Adrenal gland (tissue), 12 donors: ENCODE measurements around the gene NXN. TPM values are rescaled to one million over a fixed set of nuclear protein-coding genes. Genes with fewer than 3 reads are reported as not detected.
"Not testable (repeated sequence)": the region's sequence is repeated elsewhere in the genome, so short reads cannot be mapped to it uniquely, and the experiment has no call there.

ENCODE experiments used
- DNase-seq, 7 donors: peaks; one replicate each; pipeline ENCODE4 v3.0.0-alpha.2; 2019 to 2020
- H3K27ac ChIP-seq, 5 donors: fragments of 200-600 bp; sonication (generic) in 4 of 5; 1 replicate in 3 of 5; 2 replicates in 2 of 5; pipeline versions ENCODE4 v1.5.1 to v1.8.0; 2016 to 2020; ENCODE audit warnings: mild to moderate bottlenecking in 1 of 5
- H3K27me3 ChIP-seq: fragments of 200-600 bp; 2 replicates; pipeline ENCODE4 v1.8.0; 2021
- H3K36me3 ChIP-seq, 2 donors: fragments of 200-600 bp; replicated peaks in 1 of 2; 1 replicate in 1 of 2; 2 replicates in 1 of 2; pipeline versions ENCODE4 v1.5.1 to v1.8.0; 2018 to 2022
- H3K4me1 ChIP-seq, 2 donors: fragments of 200-600 bp; replicated peaks in 1 of 2; 1 replicate in 1 of 2; 2 replicates in 1 of 2; pipeline versions ENCODE4 v1.5.1 to v1.8.0; 2018 to 2021
- H3K4me3 ChIP-seq, 4 donors: fragments of 200-600 bp; sonication (generic) in 3 of 4; one replicate each; pipeline ENCODE4 v1.5.1; 2016 to 2018
- H3K9me3 ChIP-seq, 3 donors: fragments of 200-600 bp; sonication (generic) in 1 of 3; replicated peaks in 1 of 3; 1 replicate in 2 of 3; 2 replicates in 1 of 3; pipeline versions ENCODE4 v1.5.1 to v1.8.0; 2016 to 2021
- CTCF ChIP-seq, 6 experiments: fragments of 450-650 bp in 4 of 6; fragments of 200-600 bp in 2 of 6; sonication (generic) in 1 of 6; IDR thresholded peaks; 1 replicate in 5 of 6; 2 replicates in 1 of 6; pipeline versions ENCODE4 v1.5.1 to v1.8.0; 2016 to 2021; ENCODE audit warnings: antibody characterized with exemption in 6 of 6, mild to moderate bottlenecking in 2 of 6, moderate library complexity in 1 of 6
- POLR2A ChIP-seq, 2 donors: fragments of 450-650 bp; IDR thresholded peaks; one replicate each; pipeline ENCODE4 v1.6.1; 2017; ENCODE audit warnings: antibody characterized with exemption in 2 of 2, mild to moderate bottlenecking in 2 of 2, moderate library complexity in 1 of 2
- WGBS, 4 donors: extraction: QIAGEN DNeasy Blood & Tissue Kit in 2 of 4; methylation state at CpG; one replicate each; pipeline versions ENCODE4 v1.1.5 to v1.1.7; 2013 to 2017; 5-methylcytosine and 5-hydroxymethylcytosine counted together
- intact Hi-C, 2 donors: fragments of 100-400 bp; cut with DNase I; formaldehyde crosslinking; loops; one replicate each; pipeline versions ENCODE4 v1.14.1 to v1.15.0; 2022 to 2023
- polyA plus RNA-seq, 3 donors: library from polyadenylated mRNA; stranded (reverse); fragments of 200-250 nt in 2 of 3; fragments of 350-450 nt in 1 of 3; fragmentation: Illumina TruSeq in 1 of 3; extraction: RNeasy Lipid Tissue Mini Kit (QIAGEN cat#74804) in 1 of 3; gene quantifications; one replicate each; pipeline ENCODE4 v1.2.3, GENCODE V29; 2013 to 2014
- total RNA-seq, 9 donors: library from RNA; depleted of rRNA in 4 of 9; stranded (reverse); fragments of >200 nt in 4 of 9; fragments of 120-200 nt in 1 of 9; fragmentation: NEBNext Ultra II Directional in 1 of 9; extraction: Animal tissue kit (Norgen Biotek cat#: 25700) in 1 of 9; gene quantifications; one replicate each; pipeline versions ENCODE4 v1.1.0 to v1.2.4, GENCODE V29; 2013 to 2023
- donor health status: healthy with polysubstance abuse.
- donor health status: Bipolar disorder and iron deficiency.
- donor health status: DM: yes; HTN: yes; CAD: no.
- donor health status: DM: no; HTN: no; CAD: no.
- donor health status: DM: no; HTN: no; CAD: no.
- donor health status: DM: yes; HTN: yes; CAD: no.

Gene NXN
- total and polyA plus RNA-seq, 12 donors = 3.6 to 24.7 (median 10.9) TPM

GRCh38 chr17:914561-914960 is 65.0 kb downstream of the NXN start:
- Histone ChIP-seq H3K4me3 (no peak overlapping the region), H3K27me3 (no peaks in the 10 kb centered on the region), H3K9me3 (no peaks in the 10 kb centered on the region), H3K4me1 (no peaks in the 10 kb centered on the region), H3K27ac (no peak overlapping the region), H3K36me3 (no peaks in the 10 kb centered on the region)
- WGBS, 4 donors = 90 to 97% (median 92%) methylated on average over 9 of the region's 9 CpGs
- DNase-seq = no peak
- intact Hi-C loops = no loop called here
- TF ChIP-seq CTCF (IDR thresholded peaks at IDR 0.05) (no peak), POLR2A (IDR thresholded peaks at IDR 0.05) (no peak)

GRCh38 chr17:913207-913606 is 66.4 kb downstream of the NXN start:
- Histone ChIP-seq H3K9me3 (no peaks in the 10 kb centered on the region), H3K4me3 (no peak overlapping the region), H3K4me1 (no peaks in the 10 kb centered on the region), H3K27ac (no peak overlapping the region), H3K36me3 (no peaks in the 10 kb centered on the region), H3K27me3 (no peaks in the 10 kb centered on the region)
- WGBS, 4 donors = 89 to 92% (median 91%) methylated on average over 5 to 7 of the region's 7 CpGs
- no peak for DNase-seq
- TF ChIP-seq POLR2A (IDR thresholded peaks at IDR 0.05) (no peak), CTCF (IDR thresholded peaks at IDR 0.05) (no peak)
- intact Hi-C loops = no loop called here

GRCh38 chr17:909642-910323 is 69.8 kb downstream of the NXN start:
- Histone ChIP-seq H3K27me3 (no peaks in the 10 kb centered on the region), H3K36me3 (no peaks in the 10 kb centered on the region), H3K4me3 (no peak overlapping the region), H3K4me1 (no peaks in the 10 kb centered on the region), H3K9me3 (no peaks in the 10 kb centered on the region), H3K27ac (peak overlapping the region in 2 of 5 donors; percentile 31 to 54)
- WGBS, 4 donors = 75 to 81% (median 78%) methylated on average over 24 of the region's 24 CpGs
- peak in 1 of 7 donors; percentile 36 for DNase-seq
- TF ChIP-seq POLR2A (IDR thresholded peaks at IDR 0.05) (no peak), CTCF (IDR thresholded peaks at IDR 0.05) (no peak)
- intact Hi-C loops = no loop called here

- H3K9me3 ChIP-seq = no peaks in the 10 kb centered on the region
- no peaks in the 10 kb centered on the region for H3K4me1 ChIP-seq
- no peak for TF ChIP-seq CTCF (IDR thresholded peaks at IDR 0.05)
- TF ChIP-seq POLR2A (IDR thresholded peaks at IDR 0.05) = no peak
- 84 to 100% (median 88%) methylated on average over 5 to 6 of the region's 6 CpGs for WGBS, 4 donors
- no peaks in the 10 kb centered on the region for H3K36me3 ChIP-seq
- intact Hi-C loops = no loop called here
- H3K27ac ChIP-seq = no peak overlapping the region
- no peak for DNase-seq
- H3K4me3 ChIP-seq = no peak overlapping the region
- no peaks in the 10 kb centered on the region for H3K27me3 ChIP-seq
Measured at GRCh38 chr17:907725-908124, 71.9 kb downstream of the NXN start.

- 89 to 92% (median 91%) methylated on average over 6 of the region's 6 CpGs for WGBS, 4 donors
- H3K9me3 ChIP-seq, H3K27ac ChIP-seq, DNase-seq, H3K36me3 ChIP-seq, H3K4me3 ChIP-seq, H3K27me3 ChIP-seq, intact Hi-C loops: not testable (repeated sequence)
- peaks cover 5 to 11% of the 10 kb centered on the region in 2 donors for H3K4me1 ChIP-seq
Measured at GRCh38 chr17:905708-906107, 73.9 kb downstream of the NXN start.
